Measurements from ENCODE around the gene ZFHX3. TPM values are rescaled to one million over a fixed set of nuclear protein-coding genes. Genes with fewer than 3 reads are reported as not detected.

The ZFHX3 gene
- total RNA-seq, 2 donors from 2014 or later, result 57.7 to 70.1 TPM

GRCh38 chr16:72927199-72928089, 120.5 kb downstream of the ZFHX3 start:
- TF ChIP-seq CTCF (IDR thresholded peaks at IDR 0.05), result no peak
- Histone ChIP-seq H3K36me3 (no peaks in the 10 kb centered on the region), H3K27ac (no peak overlapping the region), H3K4me3 (no peak overlapping the region), H3K27me3 (replicated peaks; ENCODE audit: insufficient read depth) (no peaks in the 10 kb centered on the region), H3K9me3 (no peaks in the 10 kb centered on the region), H3K4me1 (ENCODE audit: control insufficient read depth in 1 of 2, low read depth in 2 of 2) (peaks cover 15 to 50% of the 10 kb centered on the region in 2 donors)
- DNase-seq (ENCODE audit: low spot score), result no peak
- no peak for ATAC-seq (ENCODE audit: insufficient number of reproducible peaks, low FRiP score, low read depth)

GRCh38 chr16:72926177-72927070, 121.5 kb downstream of the ZFHX3 start:
- DNase-seq (ENCODE audit: low spot score) (no peak), ATAC-seq (ENCODE audit: insufficient number of reproducible peaks, low FRiP score, low read depth) (no peak)
- H3K4me1 ChIP-seq (ENCODE audit: control insufficient read depth in 1 of 2, low read depth in 2 of 2), result peaks cover 16 to 50% of the 10 kb centered on the region in 2 donors
- TF ChIP-seq CTCF (IDR thresholded peaks at IDR 0.05), result no peak
- H3K27ac ChIP-seq, result no peak overlapping the region
- no peaks in the 10 kb centered on the region for H3K36me3 ChIP-seq
- H3K4me3 ChIP-seq, result no peak overlapping the region
- H3K27me3 ChIP-seq (replicated peaks; ENCODE audit: insufficient read depth), result no peaks in the 10 kb centered on the region
- no peaks in the 10 kb centered on the region for H3K9me3 ChIP-seq

- H3K9me3 ChIP-seq, result no peaks in the 10 kb centered on the region
- TF ChIP-seq CTCF (IDR thresholded peaks at IDR 0.05), result no peak
- H3K36me3 ChIP-seq, result no peaks in the 10 kb centered on the region
- H3K27me3 ChIP-seq (replicated peaks; ENCODE audit: insufficient read depth), result no peaks in the 10 kb centered on the region
- H3K4me1 ChIP-seq (ENCODE audit: control insufficient read depth in 1 of 2, low read depth in 2 of 2), result peaks cover 17 to 45% of the 10 kb centered on the region in 2 donors
- H3K27ac ChIP-seq, result no peak overlapping the region
- ATAC-seq (ENCODE audit: insufficient number of reproducible peaks, low FRiP score, low read depth), result no peak
- no peak overlapping the region for H3K4me3 ChIP-seq
- DNase-seq (ENCODE audit: low spot score), result no peak
These were observed 122.3 kb downstream of the ZFHX3 start for GRCh38 chr16:72925631-72925979.

GRCh38 chr16:72924927-72925630, 122.8 kb downstream of the ZFHX3 start:
- DNase-seq (ENCODE audit: low spot score) (no peak), ATAC-seq (ENCODE audit: insufficient number of reproducible peaks, low FRiP score, low read depth) (no peak)
- Histone ChIP-seq H3K4me3 (no peak overlapping the region), H3K27ac (no peak overlapping the region), H3K36me3 (no peaks in the 10 kb centered on the region), H3K9me3 (no peaks in the 10 kb centered on the region), H3K4me1 (ENCODE audit: control insufficient read depth in 1 of 2, low read depth in 2 of 2) (peaks cover 17 to 41% of the 10 kb centered on the region in 2 donors), H3K27me3 (replicated peaks; ENCODE audit: insufficient read depth) (no peaks in the 10 kb centered on the region)
- TF ChIP-seq CTCF (IDR thresholded peaks at IDR 0.05), result no peak
